ENCODE data around the gene SAP130. TPM values are rescaled to one million over a fixed set of nuclear protein-coding genes. Genes with fewer than 3 reads are reported as not detected.

SAP130 gene
- total and polyA plus RNA-seq, 2 of the 8 experiments (the other 6 are each of a cell fraction or from before 2014, with no cell fraction given): 51.4 to 54.3 TPM

DNA sequence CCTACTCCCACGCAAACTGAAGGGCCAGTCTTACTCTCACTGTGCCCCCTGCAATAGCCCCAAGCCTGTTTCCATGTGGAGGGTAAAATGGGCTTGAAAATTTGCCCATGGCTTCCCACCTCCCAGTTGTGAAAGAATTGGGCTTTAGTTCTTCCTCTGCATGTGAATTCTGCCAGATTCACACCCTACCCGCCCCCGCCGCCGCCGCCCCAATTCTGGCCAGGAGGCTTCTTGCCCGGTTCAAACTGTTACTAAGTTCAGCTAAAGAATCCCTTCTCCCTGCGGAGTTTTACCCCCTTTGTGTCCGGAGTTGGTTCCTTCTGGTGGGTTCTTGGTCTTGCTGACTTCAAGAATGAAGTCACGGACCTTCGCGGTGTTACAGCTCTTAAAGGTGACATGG, 25.5 kb upstream of the SAP130 start:
- Histone ChIP-seq H3K9ac (replicated peaks in 1 of 4; ENCODE audit: extremely low read depth in 1 of 4, low read depth in 3 of 4, low read length in 3 of 4) (no peak overlapping the region), H4K20me1 (replicated peaks in 1 of 2; ENCODE audit: control insufficient read depth in 1 of 2, insufficient read depth in 2 of 2, low read length in 2 of 2) (no peaks in the 10 kb centered on the region), H4K91ac (replicated peaks; ENCODE audit: insufficient read length, low read length) (no peak overlapping the region), H2AFZ (ENCODE audit: low read length) (no peak overlapping the region), H4K5ac (ENCODE audit: insufficient read length, low read depth, low read length) (no peak overlapping the region), H3K23ac (ENCODE audit: insufficient read length) (no peak overlapping the region), H3K36me3 (ENCODE audit: control insufficient read depth in 2 of 4, insufficient read depth in 4 of 4, low read length in 3 of 4) (no peaks in the 10 kb centered on the region), H3K18ac (ENCODE audit: extremely low read depth, low read length) (no peak overlapping the region), H3K4me2 (ENCODE audit: insufficient read depth in 1 of 2, low read depth in 2 of 2, low read length in 2 of 2) (no peak overlapping the region), H2BK120ac (replicated peaks; ENCODE audit: low read depth, low read length) (no peak overlapping the region), H2BK5ac (ENCODE audit: low read depth, low read length) (no peak overlapping the region), H2BK12ac (ENCODE audit: low read depth, low read length) (no peak overlapping the region), H3K4me1 (replicated peaks in 1 of 4; ENCODE audit: control insufficient read depth in 3 of 4, insufficient read depth in 4 of 4, low read length in 3 of 4) (no peaks in the 10 kb centered on the region), H3K23me2 (ENCODE audit: low read depth, low read length) (no peaks in the 10 kb centered on the region), H3K4me3 (ENCODE audit: extremely low read depth in 1 of 4, insufficient read depth in 2 of 4, low read depth in 3 of 4, low read length in 4 of 4) (no peak overlapping the region), H4K8ac (ENCODE audit: extremely low read depth, insufficient read depth, low read length) (no peak overlapping the region), H2AK5ac (ENCODE audit: low read depth, low read length) (no peak overlapping the region), H2BK20ac (ENCODE audit: low read length) (no peak overlapping the region), H3K27ac (ENCODE audit: low read depth, low read length) (no peak overlapping the region), H3K56ac (replicated peaks; ENCODE audit: insufficient read length, low read depth, low read length) (no peak overlapping the region), H2BK15ac (ENCODE audit: low read length) (no peak overlapping the region), H3K79me1 (ENCODE audit: low read depth, low read length) (no peaks in the 10 kb centered on the region), H3K27me3 (replicated peaks in 1 of 4; ENCODE audit: control insufficient read depth in 3 of 4, extremely low read depth in 1 of 4, insufficient read depth in 3 of 4, low read length in 3 of 4) (no peaks in the 10 kb centered on the region), H3K14ac (ENCODE audit: insufficient read length) (no peak overlapping the region), H3K4ac (replicated peaks; ENCODE audit: insufficient read length, low read depth, low read length) (no peak overlapping the region), H3K79me2 (ENCODE audit: control insufficient read depth in 1 of 2, insufficient read depth in 2 of 2, low read length in 2 of 2) (no peaks in the 10 kb centered on the region), H3K9me3 (ENCODE audit: insufficient read depth in 2 of 2, low read depth in 1 of 2, low read length in 1 of 2) (no peaks in the 10 kb centered on the region)
- no peak for DNase-seq (ENCODE audit: low read depth in 1 of 2, low spot score in 2 of 2)
- CTCF ChIA-PET (ENCODE audit: partially characterized antibody): interaction anchor here (0.7 to 4.1 kb wide), 8 partner anchors 9 to 43 kb away, joined by 3 to 33 read pairs (median 4); no protein-coding TSS in a partner anchor
- 85% methylated on average over 12 of the region's 12 CpGs; no CpG with 5 or more reads in 1 of the 2 experiments for WGBS, 2 experiments (ENCODE audit: extremely low coverage in 1 of 2, insufficient coverage in 1 of 2, insufficient read length in 1 of 2, insufficient replicate concordance in 2 of 2, low coverage in 1 of 2, low lambda C conversion rate in 2 of 2, missing lambda C conversion rate in 1 of 2)
- FAIRE-seq: no peak
- POLR2A ChIA-PET (ENCODE audit: partially characterized antibody): interaction anchor here (1.0 kb wide), 1 partner anchor 10 kb away, joined by 3 read pairs; no protein-coding TSS in a partner anchor
- no peak for TF ChIP-seq JUN (IDR thresholded peaks at IDR 0.05; ENCODE audit: low read depth, low read length)
- TF ChIP-seq, protein P1, sequence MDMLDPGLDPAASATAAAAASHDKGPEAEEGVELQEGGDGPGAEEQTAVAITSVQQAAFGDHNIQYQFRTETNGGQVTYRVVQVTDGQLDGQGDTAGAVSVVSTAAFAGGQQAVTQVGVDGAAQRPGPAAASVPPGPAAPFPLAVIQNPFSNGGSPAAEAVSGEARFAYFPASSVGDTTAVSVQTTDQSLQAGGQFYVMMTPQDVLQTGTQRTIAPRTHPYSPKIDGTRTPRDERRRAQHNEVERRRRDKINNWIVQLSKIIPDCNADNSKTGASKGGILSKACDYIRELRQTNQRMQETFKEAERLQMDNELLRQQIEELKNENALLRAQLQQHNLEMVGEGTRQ (IDR thresholded peaks at IDR 0.05; ENCODE audit: low read length): no peak
- no peak for TF ChIP-seq FOSL1 (IDR thresholded peaks at IDR 0.05; ENCODE audit: insufficient read depth, low read depth, low read length)
- TF ChIP-seq BRCA1 (IDR thresholded peaks at IDR 0.05; ENCODE audit: low read depth, low read length): no peak
- no peak for TF ChIP-seq POLR2A (IDR thresholded peaks at IDR 0.05; ENCODE audit: control extremely low read depth in 1 of 2, low read depth in 2 of 2, low read length in 2 of 2)
- no peak for TF ChIP-seq RAD21 (IDR thresholded peaks at IDR 0.05 in 1 of 2, conservative IDR thresholded peaks at IDR 0.05 in 1 of 2; ENCODE audit: low read depth in 2 of 2, low read length in 2 of 2)
- TF ChIP-seq TAF1 (IDR thresholded peaks at IDR 0.05; ENCODE audit: low read depth, low read length): no peak
- TF ChIP-seq, protein P2, sequence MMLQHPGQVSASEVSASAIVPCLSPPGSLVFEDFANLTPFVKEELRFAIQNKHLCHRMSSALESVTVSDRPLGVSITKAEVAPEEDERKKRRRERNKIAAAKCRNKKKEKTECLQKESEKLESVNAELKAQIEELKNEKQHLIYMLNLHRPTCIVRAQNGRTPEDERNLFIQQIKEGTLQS (IDR thresholded peaks at IDR 0.05; ENCODE audit: insufficient read depth, low read depth, low read length): no peak
- no peak for TF ChIP-seq CHD2 (IDR thresholded peaks at IDR 0.05; ENCODE audit: low read length)
- no peak for TF ChIP-seq BCL11A (IDR thresholded peaks at IDR 0.05; ENCODE audit: low read depth in 2 of 2, low read length in 2 of 2)
- TF ChIP-seq TEAD4 (IDR thresholded peaks at IDR 0.05; ENCODE audit: low read depth, low read length): no peak
- no peak for TF ChIP-seq CHD1 (IDR thresholded peaks at IDR 0.05; ENCODE audit: low read depth, low read length)
- no peak for TF ChIP-seq EGR1 (IDR thresholded peaks at IDR 0.05; ENCODE audit: borderline replicate concordance, low read depth, low read length)

Data from H1 (cell line).